NCI-H2227 (cell line): ENCODE results near the gene ZNF3.

Experiments
- DNase-seq: peaks from one replicate; lab custom pipeline; 2025; ENCODE audit not compliant: unreplicated experiment; lab: John Stamatoyannopoulos, UW

ZNF3 gene

DNA sequence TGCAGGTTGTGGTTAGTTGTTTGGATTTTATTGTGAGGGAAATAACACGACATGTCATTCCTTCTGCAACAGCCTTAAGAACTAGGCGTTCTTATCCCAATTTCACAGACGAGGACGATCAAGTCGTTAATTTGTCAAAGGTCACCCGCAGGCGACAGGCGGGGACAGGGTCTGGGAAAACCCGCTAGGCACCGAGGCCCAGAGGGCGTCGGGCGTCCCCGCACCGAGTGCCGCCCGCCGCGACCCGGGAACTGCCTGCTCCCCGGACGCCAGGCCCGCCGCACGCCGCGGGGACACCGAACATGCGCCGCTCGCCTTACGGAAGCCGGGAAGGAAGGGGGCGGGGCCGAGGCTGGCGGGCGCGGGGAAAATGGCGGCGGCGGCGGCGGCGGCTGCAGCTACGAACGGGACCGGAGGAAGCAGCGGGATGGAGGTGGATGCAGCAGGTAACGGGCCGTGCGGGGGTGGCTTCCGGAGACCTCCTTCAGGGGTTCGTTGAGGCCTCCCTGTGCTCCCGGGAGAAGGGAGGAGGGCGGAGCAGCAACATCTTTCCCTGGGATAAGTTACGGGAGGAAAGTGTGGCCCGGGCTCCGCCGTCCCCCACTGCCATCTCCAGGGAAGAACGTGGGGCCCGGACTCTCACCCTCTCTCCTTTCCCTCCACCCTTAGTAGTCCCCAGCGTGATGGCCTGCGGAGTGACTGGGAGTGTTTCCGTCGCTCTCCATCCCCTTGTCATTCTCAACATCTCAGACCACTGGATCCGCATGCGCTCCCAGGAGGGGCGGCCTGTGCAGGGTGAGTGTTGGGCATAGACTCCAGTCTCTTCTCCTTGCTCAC is 7.3 kb upstream of the ZNF3 start, which contains the start of gene COPS6:
COPS6 (plus strand) TSS at position 349 of the 837 bp plus-strand sequence; CDS start at position 371, 22 bp downstream.
- DNase-seq: peak; percentile 90

GRCh38 chr7:100088095-100088620 is 6.6 kb upstream of the ZNF3 start:
- no peak for DNase-seq

DNA sequence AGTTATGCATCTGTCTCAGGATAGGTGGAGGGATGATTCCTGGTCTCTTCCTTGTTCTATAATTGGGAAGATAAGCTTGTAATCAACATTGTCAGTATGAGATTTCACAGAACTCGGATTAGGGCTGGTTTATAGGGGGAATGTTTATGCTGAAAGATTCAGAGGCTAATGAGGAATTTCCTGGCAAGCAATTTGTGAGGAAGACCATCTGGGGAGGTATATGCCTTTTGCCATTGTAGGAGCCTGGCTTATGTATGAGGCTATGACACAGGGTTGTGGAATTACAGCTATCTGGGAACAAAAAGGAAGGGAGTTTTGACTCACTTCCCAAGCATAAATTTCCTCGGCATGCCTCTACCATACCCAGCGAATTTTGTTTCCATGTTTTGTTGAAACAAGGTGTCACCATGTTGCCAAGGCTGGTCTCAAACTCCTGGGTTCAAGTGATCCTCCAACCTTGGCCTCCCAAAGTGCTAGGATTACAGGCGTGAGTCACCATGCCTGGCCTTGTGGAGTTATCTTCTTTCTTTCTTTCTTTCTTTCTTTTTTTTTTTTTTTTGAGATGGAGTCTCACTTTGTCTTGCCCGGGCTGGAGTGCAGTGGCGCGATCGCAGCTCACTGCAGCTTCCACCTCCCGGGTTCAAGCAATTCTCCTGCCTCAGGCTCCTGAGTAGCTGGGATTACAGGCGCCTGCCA is 5.7 kb upstream of the ZNF3 start:
- no peak for DNase-seq

DNA sequence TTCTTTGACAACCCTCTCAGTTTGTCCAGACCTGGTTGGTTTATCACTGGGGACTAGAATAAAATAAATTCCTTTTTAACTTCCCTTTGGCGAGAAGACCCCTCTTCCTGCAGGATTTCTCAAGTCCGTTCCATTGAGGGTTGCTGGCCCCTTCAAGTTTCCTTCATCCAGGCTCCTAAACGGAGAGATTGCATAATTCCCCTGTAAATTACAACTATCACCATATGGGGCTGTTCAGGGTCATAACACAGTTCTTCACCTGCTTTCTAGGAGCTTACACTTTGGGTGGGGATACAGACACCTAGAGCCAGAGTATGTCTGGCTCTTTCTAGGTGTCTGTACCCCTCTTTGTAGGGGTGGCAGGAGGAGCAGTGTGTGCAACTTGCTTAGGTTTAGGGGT is 4.0 kb upstream of the ZNF3 start:
- DNase-seq: no peak

GRCh38 chr7:100082978-100083377 is 1.5 kb upstream of the ZNF3 start:
- no peak for DNase-seq

DNA sequence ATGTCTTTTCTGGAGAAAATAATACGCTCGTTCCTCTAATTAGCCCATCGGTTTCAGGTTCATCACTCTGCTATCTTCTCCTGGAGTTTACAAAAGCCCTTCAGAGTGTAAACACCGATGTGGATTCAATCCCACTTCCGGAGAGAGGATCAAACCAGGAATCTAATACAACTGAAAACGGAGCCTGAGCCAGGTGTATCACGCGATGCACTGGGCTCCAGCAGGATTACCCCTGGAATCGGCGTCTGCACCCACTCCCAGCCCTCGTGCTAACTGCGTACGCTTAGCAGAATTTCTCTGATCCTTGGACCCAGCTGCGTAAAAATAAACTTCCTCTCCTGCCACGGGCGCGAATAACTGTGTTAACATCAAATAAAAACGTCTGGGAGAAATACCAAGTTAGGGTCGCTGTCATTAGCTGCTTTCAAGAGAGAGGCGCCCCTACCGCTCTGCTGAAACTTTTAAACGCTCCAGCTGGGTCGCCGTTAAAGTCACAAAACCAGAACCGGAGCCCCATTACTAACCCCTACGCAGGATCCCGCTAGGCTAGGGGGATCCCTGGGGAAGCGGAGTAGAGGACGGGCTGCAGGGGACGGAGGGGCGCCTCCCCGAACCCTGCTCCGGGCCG is 502 bp downstream of the ZNF3 start:
- peak; percentile 64 for DNase-seq

DNA sequence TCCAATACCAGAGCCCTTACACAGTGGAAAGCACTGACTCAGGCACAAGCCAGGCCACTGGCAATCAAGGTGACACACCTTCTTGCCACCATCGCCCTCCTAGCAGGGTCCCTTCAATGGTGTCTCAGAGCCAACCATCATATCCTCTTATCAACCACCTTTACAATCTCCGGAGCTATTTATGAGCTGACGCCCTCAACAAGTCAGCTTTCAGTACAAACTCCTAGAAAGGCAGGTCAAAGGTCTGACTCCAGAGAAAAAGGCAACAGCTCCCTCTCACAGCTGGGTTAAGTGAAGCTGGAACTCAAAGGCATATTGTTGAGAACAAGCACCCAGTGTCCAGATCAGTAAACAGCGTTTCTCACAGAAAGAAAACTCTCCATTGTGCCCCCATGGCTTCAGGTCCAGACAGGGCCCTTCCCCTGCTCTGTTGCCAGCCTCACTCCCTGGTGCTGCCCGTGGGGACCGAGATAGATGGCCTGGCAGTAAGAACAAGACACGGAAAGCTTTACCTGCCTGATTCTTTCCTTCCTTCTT is 2.4 kb downstream of the ZNF3 start:
- no peak for DNase-seq

DNA sequence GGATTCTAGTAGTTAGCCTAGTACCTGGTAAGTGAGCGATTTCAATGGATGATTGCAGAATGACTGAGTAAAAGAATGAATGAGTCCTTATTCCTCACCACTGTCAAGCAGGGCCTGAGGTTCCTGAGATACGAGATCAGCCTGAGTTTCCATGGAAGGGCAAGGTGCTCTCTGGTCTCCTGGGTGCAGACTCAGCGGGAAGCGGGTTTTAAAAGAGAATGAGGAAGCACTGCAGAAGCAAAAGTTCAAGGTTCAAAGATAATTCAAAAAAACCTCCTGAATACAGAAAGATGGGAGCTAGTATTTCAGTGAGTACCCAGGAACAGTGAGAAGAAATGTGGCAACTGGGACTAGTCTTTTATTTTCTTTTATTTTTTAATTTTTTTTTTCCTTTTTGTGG is 4.3 kb downstream of the ZNF3 start:
- no peak for DNase-seq

DNA sequence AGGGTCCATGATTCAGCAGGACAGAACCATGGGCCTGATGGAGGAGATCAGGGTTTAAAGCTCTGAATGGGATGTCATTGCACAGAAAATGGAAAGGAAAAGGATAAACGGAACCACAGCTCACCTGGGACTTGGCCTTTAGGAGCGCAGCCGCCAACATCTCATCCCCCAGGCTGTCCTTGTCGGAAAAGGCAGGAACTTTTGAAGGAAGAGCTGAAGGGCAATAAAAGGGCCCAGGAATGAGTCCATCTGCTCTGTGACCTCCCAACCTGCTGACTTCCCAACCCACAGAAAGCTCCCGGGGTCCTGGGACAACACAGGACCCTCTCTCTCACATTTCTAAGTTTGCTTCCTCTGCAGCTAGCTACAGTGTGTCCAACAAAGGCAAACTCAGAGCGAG is 6.1 kb downstream of the ZNF3 start:
- no peak for DNase-seq

GRCh38 chr7:100074841-100075240 is 6.7 kb downstream of the ZNF3 start:
- no peak for DNase-seq

DNA sequence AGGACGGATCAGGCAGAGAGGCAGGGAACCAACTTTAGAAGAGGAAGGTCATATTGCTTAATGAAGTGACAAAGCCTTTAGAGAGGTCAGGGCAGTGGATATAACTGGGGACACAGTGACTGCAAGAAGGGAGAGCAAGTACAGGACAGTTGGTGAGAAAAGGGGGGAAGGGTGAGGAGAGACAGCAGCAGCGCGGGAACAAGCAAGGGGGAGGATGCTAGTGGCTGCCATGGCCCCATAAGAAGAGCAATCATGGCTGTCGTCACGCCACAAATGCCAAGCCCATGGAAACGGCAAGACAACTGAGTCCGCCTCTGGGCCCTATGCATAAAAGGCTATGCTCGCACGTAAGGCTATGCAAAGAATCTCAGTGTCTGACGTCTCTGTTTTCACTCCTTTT is 9.1 kb downstream of the ZNF3 start:
- no peak for DNase-seq

DNA sequence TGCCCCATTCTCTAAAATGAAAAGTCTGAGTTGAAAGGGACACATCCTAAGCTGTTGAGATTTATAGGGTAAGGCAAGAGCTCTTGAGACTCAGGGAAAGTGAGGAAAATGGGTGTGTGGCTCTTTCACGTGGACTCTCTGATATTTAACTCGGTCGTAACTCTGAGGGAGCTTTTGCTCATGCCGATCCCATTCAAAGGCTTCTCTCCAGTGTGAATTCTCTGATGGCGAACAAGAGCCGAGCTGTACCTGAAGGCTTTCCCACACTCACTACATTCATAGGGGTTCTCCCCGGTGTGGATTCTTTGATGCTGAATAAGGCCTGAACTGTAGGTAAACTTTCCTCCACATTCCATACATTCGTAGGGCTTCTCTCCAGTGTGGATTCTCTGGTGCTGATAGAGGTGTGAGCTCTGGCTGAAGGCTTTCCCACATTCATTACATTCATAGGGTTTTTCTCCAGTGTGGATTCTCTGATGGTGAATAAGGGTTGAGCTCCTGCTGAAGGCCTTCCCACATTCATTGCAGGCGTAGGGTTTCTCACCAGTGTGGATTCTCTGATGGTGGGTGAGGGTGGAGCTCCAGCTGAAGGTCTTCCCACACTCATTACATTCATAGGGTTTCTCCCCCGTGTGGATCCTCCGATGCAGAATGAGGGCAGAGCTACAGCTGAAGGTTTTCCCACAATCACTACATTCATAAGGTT is 10.4 kb downstream of the ZNF3 start:
- no peak for DNase-seq

- no peak for DNase-seq
Measured at GRCh38 chr7:100069991-100070390, 11.5 kb downstream of the ZNF3 start.

GRCh38 chr7:100066953-100067352 is 14.6 kb downstream of the ZNF3 start:
- DNase-seq: peak; percentile 35

DNA sequence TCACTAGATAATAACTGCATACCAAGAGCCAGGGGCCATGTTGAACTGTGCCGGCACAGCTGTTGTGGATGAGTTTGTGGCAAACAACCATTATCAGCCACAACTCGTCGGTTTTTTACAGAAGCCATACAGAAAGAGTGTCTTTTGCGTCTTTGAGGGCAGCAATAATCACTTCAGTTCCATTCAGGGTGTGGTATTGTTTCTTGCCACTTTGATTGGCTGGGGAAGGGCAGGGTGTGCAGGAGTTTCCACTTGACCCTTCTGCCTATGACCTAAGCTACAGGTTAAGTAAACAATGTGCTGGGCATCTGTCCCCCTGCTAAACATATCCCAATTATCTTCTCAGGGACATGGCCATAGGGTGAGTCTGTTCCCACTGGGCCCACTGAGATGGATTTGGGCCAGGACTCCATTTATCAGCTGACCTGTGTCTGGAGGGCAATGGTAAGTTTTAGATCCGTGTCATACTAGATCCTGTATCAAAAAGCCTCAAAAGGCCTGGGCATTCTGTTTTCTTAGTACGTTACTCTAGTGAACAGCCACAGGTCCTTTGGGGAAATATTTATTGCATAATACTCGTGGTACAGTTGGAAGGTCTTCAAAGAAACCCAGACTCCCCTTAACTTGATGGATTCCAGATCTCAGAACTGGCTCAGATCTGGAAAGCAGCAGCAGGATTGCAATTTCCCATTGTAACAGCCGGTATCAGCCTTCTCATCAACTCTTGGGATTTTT is 15.9 kb downstream of the ZNF3 start:
- no peak for DNase-seq

- DNase-seq: no peak
Measured at GRCh38 chr7:100064162-100064561, 17.4 kb downstream of the ZNF3 start.

DNA sequence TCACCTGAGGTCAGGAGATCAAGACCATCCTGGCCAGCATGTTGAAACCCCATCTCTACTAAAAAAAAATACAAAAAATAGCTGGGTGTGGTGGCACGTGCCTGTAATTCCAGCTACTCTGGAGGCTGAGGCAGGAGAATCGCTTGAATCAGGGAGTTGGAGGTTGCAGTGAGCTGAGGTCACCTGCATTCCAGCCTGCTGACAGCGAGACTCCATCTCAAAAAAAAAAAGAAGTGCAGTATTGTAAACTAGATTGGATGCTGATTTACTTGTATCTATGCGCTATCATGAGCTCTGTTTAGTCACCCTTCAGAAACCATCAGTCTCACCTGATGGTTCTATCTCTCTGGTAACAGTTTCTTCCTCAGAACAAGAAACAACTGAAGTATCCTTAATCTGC is 18.1 kb downstream of the ZNF3 start:
- no peak for DNase-seq

DNA sequence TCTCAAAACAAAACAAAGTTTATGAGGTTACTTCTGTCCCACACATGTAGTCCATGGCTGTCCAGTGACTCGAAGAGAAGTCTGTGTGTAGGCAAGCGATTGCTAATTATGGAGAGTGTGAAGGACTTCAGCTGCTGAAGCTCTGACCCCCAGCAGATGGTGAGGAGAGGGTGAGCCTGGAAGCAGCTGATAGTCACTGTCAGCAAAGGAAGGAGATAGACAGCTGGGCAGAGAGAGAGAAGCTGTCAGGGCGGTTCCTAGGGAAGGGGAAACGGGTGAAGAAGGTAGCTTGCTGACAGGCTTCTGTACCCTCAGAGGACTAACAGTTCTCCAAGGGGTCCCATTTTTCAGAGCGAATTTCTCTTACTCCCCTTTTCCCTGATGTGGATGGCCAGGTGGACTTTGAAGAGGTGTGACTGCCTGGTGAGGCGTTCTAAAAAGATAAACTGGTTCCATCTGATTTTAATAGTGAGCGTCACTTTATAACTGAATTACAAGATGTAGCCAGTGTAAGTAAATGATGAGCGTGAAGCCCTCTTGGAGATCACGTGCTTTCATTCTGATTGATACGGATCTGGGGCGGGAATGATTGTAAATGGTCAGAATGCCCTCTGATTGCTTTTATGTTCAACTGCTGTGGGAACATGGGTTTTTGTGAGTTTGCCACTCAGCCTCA is 19.9 kb downstream of the ZNF3 start:
- DNase-seq: no peak

DNA sequence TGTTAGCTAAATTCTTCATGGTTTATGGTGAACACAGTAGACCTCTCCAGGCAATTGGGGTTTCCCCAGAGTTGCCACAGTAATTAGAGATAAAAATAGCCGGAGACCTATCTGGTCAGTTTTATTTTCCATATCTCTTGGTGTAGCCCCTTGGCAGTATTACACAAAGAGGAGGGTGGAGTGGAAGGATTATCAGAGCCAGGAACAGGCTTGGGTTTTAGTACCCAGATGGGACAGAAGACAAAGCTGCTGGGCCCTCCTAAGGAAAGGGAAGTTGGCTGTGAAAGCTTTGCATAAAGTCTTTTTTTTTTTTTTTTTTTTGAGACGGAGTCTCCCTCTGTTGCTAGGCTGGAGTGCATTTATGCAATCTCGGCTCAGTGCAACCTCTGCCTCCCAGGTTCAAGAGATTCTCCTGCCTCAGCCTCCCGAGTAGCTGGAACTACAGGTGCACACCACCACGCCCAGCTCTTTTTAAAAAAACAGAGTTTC is 22.2 kb downstream of the ZNF3 start:
- DNase-seq: no peak
